NCI-H2107 treated with DMSO at 0.1 percent for 48 hours (cell line): ENCODE results near the gene PIGS.

Experiments
- DNase-seq: peaks from one replicate; lab custom pipeline; 2025; ENCODE audit not compliant: unreplicated experiment; lab: John Stamatoyannopoulos, UW

The PIGS gene

DNA sequence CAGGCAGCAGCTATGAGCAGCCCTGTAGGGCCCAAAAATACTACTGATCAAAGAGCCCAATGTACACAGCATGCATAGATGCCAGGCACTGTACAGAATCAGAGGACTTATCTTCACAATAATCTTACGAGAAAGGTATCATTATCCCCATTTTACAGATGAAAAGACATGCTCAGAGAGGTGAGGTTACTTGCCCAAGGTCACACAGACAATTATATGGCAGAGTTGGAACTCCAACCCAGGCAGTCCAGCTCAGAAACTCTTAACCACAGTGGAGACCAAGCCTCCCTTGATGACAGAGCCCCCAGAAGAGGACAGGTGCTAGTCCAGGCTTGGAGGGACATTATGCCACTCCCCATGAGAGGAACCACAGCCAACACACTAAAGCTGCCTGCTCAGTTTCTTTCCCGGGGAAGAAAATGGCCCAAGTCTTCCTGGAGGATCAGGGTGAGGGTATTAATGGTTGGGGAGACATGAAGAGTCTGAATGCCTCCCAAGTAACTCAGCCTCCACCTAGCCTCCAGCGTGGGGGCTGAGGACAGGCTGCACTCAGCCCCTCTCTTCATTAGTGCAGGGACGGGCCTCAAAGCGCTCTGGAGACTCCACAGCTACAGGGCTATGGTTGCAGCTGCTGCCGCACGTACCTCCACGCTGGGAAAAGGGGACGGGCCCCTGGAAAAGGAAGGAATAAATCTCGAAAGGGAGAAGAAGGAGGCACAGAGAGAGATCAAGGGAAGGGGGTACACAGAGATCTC is 19.7 kb downstream of the PIGS start:
- DNase-seq, result no peak

DNA sequence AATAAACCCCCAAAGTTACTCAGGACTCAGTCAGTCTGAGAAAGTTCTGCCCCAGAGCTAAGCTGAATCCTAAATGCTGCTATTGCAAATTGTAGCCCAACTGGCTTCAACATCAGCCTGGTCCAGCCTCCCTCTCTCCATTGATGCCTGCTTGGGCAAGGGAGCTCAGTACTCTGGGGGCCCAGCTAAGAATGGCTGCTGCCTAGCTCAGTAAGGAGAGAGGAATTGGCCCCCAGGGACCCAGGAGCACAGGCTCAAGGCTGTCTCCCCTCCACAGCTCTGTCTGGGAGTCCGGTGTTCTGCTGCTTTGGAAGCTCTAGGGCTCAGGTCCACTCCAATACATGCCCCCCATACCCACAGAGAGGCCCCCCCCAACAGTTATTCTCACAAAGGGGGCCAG is 20.5 kb downstream of the PIGS start:
- no peak for DNase-seq

- no peak for DNase-seq
These were observed 21.8 kb downstream of the PIGS start for GRCh38 chr17:28549236-28550132.

DNA sequence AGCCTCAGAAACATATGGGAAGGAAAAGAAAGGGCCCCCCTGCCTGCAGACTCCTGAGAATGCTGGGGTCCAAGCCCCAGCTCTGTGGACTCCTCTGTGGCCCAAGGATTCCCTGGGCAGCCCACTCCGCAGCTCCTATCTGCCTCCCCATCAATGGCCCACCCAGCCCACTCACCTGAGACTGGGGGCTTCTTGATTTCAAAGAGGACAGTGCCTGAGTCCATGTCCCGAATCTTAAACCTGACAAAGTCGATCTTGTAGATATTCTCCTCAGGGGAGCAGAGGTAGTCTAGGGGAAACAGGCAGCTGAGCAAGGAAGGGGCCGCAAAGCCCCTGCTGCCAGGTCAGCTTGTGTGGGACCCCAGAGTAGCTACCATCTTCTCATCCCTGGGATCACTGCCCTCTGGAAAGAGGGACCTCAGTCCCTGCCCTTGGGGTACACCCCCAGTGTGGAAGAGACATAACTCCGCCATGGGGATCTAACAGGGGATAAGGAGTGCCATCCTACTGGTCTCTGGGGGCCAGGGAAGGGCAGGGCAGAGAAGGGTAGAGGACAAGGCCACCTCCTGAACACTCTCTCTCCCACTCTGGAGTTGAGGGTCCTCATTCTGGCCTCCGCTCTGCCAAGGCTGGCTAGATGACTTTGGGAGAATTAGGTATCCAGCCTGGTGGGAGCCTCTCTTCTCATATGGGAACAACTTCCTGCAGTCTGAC is 22.8 kb downstream of the PIGS start:
- DNase-seq, result no peak

DNA sequence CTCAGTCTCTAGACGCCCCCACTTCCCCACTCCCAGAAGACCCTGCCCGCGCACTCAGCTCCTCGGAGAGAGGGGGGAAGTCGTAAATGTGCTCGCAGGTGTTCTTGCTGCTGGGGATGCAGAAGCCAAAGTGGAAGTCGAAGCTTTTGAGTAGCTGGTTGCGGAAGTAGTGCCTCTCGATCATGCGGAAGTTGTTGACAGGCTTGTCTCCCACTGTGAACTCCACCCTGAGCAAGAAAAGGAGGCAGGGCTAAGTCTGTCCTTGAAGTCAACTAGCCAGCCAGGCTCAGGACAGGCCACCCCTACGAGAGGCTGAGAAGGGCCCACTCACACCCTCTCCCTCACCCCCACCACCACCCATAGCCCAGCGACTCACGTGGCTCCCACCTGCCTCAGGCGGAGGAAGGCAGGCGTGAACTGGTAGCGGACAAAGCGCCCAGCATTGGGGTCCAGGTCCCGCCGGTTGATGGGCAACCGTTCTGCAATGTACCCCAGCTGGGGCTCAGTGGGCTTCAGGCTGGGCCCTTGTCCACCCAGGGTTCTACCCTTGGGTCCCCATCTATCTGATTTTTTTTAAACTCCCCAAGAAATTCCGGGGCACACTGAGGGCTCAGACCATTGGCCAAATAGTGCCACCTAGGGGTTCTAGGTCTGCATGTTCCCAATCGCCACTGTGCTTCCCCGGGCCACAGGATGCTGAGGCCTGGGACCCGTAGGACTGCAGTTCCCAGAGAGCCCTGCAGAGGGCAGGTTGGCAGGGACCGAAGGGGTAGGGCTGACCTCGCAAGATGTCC is 23.5 kb downstream of the PIGS start:
- DNase-seq, result no peak

GRCh38 chr17:28547096-28547622 is 24.2 kb downstream of the PIGS start:
- DNase-seq, result no peak

DNA sequence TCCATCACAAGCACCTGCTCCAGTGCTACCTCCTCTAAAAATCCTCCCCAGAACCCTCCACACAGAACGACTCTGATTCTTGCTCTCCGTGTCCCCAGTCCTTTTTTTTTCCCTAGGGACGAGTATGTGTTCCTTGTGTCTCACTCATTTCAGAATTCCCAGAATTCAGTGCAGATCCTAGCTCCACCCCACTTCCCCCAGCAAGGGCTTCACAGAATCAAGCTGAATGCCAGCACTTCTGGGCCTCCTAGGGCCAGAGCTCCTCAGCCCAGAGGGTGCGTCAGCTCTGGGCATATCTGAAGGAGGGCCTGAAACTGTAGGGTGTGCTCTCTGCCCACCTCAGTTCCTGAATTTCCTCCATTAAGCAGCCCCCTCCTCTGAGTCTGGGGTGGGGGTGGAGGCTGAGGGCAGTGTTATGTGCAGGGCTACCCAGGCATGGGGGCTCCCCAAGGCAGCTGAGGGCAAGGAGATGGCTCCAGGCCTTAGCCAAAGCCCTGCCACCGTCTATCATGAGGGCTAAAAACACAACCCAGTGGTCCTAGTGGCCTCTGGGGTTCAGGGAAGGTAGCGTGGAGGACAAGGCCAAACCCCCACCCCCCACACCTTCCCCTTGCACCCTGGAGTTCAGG is 25.4 kb downstream of the PIGS start:
- no peak for DNase-seq

DNA sequence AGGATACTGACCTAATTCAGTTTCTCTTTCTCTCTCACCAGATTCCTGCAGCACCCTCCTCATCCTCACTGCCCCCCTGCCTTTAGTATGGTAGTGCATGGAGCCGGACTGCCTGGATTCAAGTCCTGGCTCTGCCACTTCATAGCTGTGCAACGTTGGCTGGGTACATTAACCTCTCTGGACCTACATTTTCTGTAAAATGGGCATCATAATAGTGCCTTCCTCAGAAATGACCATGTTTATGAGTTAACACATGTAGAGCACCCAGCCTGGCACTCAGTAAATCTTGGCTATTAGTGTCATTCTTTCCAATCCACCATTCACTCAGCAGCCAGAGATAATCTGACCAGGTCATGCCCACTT is 26.2 kb downstream of the PIGS start:
- DNase-seq, result no peak

DNA sequence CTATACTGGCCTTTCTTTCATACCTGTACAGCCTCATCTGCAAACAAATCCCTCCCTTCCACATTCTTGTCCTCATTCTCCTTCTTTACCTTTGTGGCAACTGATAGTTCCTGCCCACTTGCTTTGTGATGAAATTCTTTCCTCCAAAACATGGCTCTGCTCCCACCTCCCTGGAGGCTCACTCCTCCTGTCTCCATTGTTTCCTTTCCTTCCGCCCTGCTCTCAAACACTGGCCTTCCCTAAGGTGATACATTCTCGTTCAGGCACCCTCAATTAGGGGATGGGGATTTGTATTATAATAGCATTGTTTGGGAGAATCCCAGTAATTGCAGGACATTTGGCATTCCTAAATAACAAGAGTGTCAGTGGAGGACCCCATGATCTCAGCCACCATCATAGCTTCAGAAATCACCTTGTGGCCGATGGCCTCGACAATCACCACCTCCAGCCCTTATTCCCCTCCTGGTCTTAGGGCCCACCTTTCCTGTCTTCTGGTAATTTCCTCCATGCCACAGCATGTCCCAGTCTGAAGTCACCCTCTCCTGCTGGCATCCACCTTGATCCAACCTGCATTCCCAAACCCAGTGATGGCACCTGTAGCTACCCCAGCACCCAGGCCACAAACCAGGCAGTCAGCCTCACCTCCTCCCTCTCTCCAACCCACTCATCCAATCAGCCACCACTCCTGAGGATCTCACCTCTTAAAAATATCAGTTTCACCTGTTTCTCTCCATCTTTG is 26.8 kb downstream of the PIGS start:
- no peak for DNase-seq

GRCh38 chr17:28541439-28541838 is 29.9 kb downstream of the PIGS start:
- DNase-seq, result no peak

GRCh38 chr17:28540231-28540630 is 31.1 kb downstream of the PIGS start:
- no peak for DNase-seq

DNA sequence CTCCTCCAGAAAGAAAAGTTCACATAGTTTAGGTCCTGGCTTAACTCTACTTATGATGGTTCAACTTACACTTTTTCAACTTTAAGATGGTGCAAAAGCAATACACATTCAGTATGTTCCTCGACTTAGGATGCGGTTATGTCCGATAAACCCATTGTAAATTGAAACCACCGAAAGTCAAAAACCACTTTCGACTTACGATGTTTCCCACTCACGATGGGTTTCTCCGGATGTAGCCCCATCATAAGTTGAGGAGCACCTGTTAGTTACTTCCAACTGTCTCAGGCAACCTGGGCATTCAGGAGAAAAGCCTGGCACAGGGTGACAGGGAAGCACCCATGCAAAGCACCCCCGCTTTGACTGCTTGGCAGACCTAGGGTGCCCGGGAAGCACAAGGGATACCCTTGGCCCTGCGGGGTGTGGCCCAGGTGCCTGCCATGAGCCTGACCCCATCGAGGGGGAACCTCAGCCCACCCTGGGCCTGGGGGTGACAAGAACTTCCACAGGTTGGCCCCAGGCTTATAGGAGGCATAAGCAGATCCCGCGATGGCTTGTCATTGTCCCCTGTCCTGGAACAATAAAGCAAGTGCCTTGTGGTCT is 32.9 kb downstream of the PIGS start:
- DNase-seq, result no peak

DNA sequence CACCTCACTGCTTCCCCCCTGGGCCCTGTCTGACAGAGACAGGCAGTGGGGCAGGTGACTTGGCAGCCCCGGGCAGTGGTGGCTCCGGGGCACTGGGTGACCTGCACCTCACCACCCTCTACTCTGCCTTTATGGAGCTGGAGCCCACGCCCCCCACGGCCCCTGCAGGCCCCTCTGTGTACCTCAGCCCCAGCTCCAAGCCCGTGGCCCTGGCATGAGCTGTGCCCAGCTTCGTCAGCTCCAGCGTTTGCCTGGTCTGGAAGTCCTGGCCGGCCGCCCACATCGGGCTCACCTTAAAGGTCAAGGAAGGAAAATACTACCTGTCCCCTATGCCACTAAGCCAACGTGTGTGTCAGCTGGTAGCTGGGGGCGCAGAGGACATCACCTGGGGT is 34.1 kb downstream of the PIGS start:
- no peak for DNase-seq

DNA sequence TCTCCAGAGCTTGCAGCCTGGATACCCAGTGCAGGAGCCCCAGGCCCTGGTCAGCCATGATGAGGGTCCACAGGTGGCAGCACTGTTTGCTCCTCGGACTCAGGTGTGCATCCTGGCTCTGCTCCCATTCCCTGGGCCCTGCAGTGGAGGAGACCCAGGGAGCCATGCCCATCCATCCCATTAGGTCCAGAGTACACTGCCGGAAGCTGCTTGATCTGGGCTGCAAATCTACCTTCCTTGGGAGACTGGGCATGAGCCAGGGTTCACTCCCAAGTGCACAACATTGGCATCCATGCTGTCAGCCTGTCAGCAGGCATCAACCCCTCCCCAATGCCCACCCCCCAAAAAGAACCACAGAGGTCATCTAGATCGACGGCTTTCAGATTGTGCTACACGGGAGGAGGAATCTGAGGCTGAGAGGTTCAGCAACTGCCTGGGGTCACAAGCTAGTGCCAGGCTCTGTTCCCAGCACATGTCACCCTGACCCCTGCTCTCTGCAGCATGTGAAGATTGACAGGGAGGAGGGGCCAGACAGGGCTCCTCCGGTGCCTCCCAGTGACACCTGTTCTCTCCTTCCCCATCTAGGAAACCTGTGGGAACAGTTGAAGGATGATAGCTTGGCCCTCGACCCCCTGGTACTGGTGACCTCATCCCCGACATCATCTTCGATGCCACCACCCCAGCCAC is 34.6 kb downstream of the PIGS start:
- DNase-seq, result no peak

DNA sequence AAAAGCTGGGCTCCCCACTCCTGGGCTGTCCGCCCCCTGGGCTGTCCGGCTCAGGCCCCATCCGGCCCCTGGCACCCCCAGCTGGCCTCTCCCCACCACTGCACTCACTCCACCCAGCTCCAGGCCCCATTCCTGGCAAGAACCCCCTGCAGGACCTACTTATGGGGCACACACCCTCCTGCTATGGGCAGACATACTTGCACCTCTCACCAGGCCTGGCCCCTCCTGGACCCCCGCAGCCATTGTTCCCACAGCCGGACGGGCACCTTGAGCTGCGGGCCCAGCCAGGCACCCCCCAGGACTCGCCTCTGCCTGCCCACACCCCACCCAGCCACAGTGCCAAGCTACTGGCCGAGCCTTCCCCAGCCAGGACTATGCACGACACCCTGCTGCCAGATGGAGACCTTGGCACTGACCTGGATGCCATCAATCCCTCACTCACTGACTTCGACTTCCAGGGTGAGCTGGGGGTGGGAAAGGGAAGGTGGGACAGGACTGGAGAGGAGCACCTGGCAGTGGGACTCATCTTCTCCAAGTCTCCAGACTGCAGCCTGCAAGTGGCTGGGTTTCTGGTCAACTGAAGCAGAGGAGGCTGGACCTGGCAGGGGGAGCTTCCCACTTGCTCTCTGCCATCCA is 36.5 kb downstream of the PIGS start:
- DNase-seq, result no peak

GRCh38 chr17:28533091-28533807 is 38.1 kb downstream of the PIGS start:
- no peak for DNase-seq
